Renal pelvis (tissue), 4 donors: ENCODE measurements around the gene TRIOBP. TPM values are rescaled to one million over a fixed set of nuclear protein-coding genes. Genes with fewer than 3 reads are reported as not detected.
"Not testable (repeated sequence)": the region's sequence is repeated elsewhere in the genome, so short reads cannot be mapped to it uniquely, and the experiment has no call there.

Experiments
- DNase-seq: peaks from one replicate; pipeline ENCODE4 v3.0.0-alpha.2; 2013
- polyA plus RNA-seq, 3 donors: library from polyadenylated mRNA; unstranded; fragments of 120-200 nt; gene quantifications; one replicate each; pipeline ENCODE4 v1.2.1, GENCODE V29; 2013; ENCODE audit not compliant: insufficient read length in 3 of 3

The TRIOBP gene
- polyA plus RNA-seq, 3 donors, result 65.9 to 85.7 (median 77.1) TPM

GRCh38 chr22:37771702-37772427 lies 75.0 kb downstream of the TRIOBP start:
- no peak for DNase-seq

DNA sequence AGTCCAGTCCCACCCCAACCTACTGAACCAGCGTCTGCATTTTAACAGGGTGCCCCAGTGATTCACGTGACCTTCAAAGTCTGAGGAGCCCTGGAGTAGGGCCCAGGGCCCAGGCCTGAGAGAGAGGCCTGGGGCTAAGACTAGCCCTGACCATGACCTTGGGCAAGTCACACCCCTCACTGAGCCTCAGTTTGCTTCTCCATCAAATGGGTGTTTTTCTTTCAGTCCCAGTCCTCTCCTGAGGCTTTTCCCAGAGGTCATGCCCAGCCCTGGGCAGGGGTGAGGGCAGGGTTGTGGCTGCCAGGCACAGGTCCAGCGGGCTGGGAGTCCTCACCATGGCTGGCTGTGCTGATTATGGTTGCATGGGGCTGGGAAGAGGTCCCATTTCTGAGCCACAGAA lies 77.9 kb downstream of the TRIOBP start:
- no peak for DNase-seq

DNA sequence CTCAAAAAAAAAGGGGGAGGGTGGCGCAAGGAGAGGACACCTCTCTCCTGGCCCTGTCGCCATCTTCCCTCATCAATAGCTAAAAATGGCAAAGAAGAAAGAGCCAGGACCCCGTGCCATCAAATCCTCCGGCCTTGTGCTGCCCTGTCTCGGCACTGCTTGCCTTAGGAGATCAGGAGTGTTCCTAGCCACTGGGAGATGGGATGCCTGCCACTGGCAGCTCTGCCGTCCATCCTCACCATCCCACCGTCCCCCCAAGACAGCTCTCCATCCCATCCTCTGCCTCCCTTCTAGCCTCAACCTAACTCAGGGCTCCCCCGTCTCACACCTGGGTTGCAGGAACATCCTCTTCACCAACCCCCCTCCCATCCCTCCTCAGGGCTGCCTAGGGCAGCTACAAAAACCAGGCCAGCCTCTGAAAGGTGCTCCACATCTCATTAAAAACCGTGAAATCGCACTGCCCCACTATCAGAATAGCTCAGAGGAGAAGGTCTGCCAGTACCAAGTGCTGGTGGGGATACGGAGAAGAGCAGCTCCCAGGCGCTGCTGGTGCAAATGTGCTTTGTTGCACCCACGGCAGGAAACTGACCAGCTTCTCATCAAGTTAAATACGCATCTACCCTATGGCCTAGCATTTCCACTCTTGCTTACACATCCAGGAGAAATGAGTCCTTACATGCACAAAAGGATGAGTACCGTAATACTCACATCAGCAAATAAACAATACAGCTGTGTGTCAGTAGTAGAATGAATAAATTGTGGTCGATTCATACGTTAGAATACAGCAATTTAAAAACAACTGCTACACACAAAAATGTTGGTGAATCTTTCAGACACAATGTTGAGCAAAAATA lies 79.2 kb downstream of the TRIOBP start:
- no peak for DNase-seq

DNA sequence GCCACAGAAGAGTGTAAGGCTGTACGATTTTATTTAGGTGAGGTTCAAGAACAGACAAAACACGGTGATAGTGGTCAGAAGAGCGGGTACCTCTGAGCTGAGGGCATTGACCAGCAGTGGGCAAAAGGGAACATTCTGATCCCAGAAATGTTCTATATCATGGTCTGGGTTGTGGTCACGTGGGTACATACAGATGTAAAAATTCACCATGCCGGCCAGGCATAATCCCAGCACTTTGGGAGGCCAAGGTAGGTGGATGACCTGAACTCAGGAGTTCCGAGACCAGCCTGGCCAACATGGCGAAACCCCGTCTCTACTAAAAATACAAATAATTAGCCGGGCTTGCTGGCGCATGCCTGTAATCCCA lies 79.8 kb downstream of the TRIOBP start:
- no peak for DNase-seq

DNA sequence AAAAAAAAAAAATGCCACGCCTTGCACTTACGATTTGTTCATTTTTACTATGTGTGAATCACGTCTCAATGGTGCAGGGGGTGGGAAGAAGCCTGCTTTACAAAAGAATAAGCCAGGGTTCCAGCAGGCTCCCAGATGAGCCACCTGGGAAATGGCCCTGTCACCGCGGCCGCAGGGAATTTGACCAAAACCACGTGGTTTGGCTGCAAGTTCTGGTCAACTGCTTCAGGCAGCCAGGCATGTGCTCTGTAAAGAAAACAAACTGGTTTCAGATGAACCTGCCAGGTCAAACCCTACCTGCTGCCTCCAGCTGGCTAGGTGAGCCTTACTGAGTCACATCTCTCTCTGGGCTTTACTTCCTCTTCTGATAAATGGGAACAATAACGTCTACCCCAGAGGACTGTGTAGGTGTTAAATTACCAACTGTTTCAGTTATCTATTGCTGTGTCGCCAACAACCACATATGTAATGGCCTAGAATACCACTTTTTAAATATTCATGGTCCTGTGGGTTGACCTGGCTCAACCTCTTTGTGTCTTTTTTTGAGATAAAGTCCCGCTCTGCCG lies 80.4 kb downstream of the TRIOBP start:
- DNase-seq, result peak; percentile 72

- DNase-seq, result no peak
Observed at GRCh38 chr22:37778370-37779009, 81.6 kb downstream of the TRIOBP start.

- DNase-seq, result no peak
Observed at GRCh38 chr22:37781434-37782059, 84.7 kb downstream of the TRIOBP start.

DNA sequence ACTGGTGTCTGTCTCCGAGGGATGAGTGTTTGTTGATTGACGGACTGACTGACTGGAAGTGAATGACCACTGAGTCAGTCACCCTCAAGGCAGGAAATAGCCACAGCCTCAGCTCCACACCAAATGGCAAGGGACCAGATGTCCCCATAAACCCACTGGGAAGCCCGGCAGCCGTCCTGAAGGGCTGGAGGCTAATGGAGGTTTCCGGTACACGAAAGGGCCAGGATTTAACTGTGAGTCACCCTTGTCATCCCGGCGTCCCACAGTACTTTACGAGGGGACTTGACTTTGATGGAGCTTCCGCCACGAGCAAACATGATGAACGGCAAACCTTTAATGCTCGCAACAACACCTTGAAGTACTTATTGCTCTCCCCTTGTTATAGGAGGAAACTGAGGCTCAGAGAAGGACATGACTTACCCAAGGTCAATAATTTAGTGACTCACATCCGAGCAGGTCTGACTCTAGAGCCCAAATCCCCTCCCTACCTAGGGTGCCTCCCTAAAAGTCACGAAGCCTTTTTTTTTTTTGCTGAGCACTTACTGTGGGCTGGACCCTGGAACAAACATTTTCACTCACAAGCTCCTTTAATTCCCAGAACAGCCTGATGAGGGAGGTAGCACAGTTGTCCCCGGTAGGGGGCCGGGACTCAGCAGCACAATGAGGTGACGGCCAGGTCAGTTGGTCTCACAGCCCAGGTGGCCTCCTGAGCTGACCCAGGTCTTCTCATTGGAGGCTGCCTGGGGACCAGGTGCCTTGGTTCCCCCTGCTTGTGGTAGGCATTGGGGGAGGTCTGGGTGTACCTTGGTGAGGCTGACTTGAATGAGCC lies 85.7 kb downstream of the TRIOBP start:
- no peak for DNase-seq

DNA sequence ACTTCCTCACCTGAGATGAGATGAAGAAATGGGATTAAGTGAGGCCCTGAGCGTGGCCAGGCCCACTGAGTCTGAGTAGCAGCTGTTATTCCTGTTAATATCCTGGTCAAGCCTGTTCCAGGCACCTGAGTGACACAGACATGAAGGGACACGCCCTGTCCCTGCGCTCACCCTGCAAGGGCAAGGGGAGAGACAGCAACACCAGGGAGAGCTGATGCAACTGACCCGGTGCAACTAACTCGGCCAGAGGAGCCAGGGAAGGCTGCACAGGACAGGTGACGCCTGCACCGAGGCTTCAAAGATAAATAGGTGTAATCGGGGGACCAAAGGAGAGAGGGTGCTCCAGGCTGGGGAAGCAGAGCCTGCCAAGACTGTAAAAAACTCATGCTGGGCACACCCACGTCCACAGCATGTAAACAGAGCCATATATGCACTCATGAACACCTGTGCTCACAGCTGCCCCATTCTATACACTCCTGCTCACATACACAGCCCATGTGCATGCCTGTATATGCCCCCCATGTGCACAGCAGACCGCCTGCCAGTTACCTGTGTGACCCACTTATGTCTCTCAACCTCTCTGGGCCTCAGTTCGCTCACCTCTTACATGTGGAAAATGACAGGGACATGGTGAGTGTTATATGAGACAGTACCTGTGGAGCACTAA lies 88.1 kb downstream of the TRIOBP start:
- DNase-seq, result no peak

- DNase-seq, result no peak
Observed at GRCh38 chr22:37790234-37790633, 93.4 kb downstream of the TRIOBP start.

DNA sequence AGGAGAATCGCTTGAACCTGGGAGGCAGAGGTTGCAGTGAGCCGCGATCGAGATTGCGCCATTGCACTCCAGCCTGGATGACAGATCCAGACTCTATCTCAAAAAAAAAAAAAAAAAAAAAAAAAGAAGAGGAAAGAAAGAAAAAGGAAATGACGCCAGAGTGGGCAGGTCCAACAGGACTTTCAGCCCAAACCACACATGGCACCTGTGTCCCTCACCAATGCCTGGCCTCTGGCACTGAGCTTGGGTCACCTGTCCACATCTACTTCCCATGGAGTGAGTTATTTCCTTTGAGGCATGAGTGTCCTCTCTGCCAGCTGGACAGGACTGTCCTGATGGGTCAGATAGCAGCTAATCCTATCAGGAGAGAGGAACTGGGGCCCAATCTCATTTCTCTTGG lies 95.6 kb downstream of the TRIOBP start:
- DNase-seq, result no peak

GRCh38 chr22:37794376-37794775 lies 97.5 kb downstream of the TRIOBP start:
- no peak for DNase-seq

- DNase-seq, result no peak
Observed at GRCh38 chr22:37796079-37796478, 99.2 kb downstream of the TRIOBP start.

- not testable (repeated sequence) for DNase-seq
Observed at GRCh38 chr22:37797259-37797658, 100.4 kb downstream of the TRIOBP start.

DNA sequence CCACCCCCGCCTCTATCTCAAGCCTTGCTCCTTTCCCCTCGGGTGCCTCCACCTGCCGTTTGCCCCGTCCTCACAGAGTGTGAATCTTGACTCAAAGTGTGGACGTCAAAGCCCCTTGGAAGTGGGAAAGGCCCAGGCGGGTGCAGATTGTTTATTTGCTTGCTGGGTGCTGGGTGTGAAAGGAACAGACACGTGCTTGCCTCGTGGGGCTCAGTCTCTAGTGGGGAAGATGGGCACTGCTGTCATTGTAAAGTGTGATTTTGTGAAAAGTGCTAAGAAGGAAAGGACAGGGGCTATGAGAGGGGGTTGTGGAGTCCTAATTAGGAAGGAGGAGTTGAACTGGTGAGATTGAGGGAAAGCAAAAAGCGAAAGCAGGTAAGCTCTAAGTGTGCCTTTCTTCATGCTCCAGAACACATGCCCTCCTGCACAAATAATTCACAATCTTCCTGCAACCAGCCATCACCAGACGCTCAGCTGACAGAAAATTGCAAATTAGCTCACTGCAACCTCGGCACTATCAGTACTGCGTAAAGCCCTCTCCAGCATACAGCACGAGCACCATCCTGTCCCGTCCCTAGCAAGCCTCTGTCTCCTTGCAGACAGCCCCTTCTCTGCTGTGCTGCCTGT lies 101.1 kb downstream of the TRIOBP start:
- DNase-seq, result no peak

DNA sequence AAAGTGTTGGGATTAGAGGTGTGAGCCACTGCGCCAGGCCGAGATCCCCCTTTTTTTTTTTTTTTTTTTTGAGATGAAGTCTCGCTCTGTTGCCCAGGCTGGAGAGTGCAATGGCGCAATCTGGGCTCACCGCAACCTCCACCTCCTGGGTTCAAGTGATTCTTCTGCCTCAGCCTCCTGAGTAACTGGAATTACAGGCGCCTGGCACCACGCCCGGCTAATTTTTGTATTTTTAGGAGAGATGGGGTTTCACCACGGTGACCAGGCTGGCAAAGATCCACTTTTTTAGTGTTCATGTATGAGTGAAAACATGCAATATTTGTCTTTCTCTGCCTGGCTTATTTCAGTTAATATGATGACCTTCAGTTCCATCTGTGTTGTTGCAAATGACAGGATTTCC lies 103.1 kb downstream of the TRIOBP start:
- not testable (repeated sequence) for DNase-seq

- DNase-seq, result no peak
Observed at GRCh38 chr22:37801946-37802309, 105.1 kb downstream of the TRIOBP start.

GRCh38 chr22:37802310-37803194 lies 105.7 kb downstream of the TRIOBP start:
- DNase-seq, result no peak

DNA sequence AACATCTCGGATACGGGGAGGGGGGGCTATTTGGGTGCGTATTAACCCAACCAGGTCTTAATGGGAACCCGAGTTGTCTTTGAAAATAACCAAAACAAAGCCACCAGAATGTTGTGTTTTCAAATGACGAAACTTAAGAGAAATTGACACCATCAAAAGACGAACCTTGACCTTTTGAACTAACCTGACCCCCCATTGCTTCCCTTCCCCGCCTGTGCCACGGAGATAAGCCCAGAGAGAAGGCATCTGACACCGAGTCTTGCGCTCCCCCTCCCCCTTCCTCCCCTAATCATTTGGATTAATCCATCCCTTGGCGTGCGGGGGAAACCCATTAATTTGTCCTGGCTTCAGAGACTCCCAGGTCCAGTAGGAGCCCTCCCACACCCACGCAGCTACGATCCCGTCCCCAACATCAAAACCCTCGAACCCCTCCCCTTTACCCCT lies 106.4 kb downstream of the TRIOBP start:
- DNase-seq, result no peak
